ENCODE measurements around the gene ABCD4.

- TF ChIP-seq, protein P1, sequence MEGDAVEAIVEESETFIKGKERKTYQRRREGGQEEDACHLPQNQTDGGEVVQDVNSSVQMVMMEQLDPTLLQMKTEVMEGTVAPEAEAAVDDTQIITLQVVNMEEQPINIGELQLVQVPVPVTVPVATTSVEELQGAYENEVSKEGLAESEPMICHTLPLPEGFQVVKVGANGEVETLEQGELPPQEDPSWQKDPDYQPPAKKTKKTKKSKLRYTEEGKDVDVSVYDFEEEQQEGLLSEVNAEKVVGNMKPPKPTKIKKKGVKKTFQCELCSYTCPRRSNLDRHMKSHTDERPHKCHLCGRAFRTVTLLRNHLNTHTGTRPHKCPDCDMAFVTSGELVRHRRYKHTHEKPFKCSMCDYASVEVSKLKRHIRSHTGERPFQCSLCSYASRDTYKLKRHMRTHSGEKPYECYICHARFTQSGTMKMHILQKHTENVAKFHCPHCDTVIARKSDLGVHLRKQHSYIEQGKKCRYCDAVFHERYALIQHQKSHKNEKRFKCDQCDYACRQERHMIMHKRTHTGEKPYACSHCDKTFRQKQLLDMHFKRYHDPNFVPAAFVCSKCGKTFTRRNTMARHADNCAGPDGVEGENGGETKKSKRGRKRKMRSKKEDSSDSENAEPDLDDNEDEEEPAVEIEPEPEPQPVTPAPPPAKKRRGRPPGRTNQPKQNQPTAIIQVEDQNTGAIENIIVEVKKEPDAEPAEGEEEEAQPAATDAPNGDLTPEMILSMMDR (IDR thresholded peaks at IDR 0.05; ENCODE audit: poor library complexity, severe bottlenecking), result no peak
- TF ChIP-seq POLR2AphosphoS5 (IDR thresholded peaks at IDR 0.05), result no peak
- no peak for TF ChIP-seq EZH2 (IDR thresholded peaks at IDR 0.05; ENCODE audit: borderline replicate concordance, insufficient read depth, low read length, poor library complexity, severe bottlenecking)
- TF ChIP-seq EP300 (conservative IDR thresholded peaks at IDR 0.05; ENCODE audit: poor library complexity, severe bottlenecking), result no peak
- no peak for TF ChIP-seq REST (IDR thresholded peaks at IDR 0.05; ENCODE audit: borderline replicate concordance)
- no peak for TF ChIP-seq RAD21 (conservative IDR thresholded peaks at IDR 0.05)
- no peak for TF ChIP-seq TAF1 (IDR thresholded peaks at IDR 0.05; ENCODE audit: low read depth)
Measured at GRCh38 chr14:74347795-74348100, 45.0 kb upstream of the ABCD4 start.

Data from neural cell (in vitro differentiated cells).